ENCODE measurements around the gene CYLD. TPM values are rescaled to one million over a fixed set of nuclear protein-coding genes. Genes with fewer than 3 reads are reported as not detected.

Gene CYLD
- total RNA-seq, 1 donor from 2014 or later, result 39.5 TPM

DNA sequence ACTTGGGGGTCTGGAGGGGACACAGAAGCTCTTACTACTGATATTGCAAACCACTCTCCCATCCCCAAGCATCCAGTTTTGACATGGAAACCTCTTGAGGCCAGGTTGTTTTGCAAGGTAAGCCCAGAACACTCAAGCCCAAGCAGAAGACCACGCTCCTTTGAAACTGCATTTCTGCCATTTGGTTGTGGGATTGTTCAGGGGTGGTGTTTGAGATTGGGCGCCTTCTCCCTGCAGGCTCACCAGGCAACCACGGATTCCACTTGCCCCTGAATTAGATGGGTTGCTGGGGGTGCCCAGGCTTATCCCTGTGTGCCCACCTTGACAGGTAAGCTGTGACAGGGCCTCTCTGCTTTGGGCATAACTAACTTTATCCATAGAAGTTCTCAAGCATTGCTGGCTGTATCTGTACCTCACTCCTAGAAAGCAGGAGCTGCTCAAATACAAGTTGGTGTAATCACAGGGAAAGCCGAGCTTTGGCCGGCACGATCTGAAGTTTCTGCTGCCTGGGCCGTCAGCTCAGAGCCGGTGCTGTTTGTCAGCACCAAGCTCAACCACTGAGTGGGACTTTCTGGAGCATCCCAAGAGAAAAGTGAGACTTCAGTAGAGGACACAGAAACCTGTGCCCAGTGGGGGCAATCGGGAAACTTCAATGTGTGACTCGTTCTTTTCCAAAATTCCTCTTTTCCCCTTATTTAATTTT, 93.6 kb downstream of the CYLD start:
- intact Hi-C loops (cut with DNase I), result no loop called here
- DNase-seq (ENCODE audit: low spot score), result no peak

- DNase-seq (ENCODE audit: low spot score), result no peak
- intact Hi-C loops (cut with DNase I), result no loop called here
These were observed 94.3 kb downstream of the CYLD start for GRCh38 chr16:50836121-50836621.

- no peak for DNase-seq (ENCODE audit: low spot score)
- intact Hi-C loops (cut with DNase I), result no loop called here
These were observed 95.4 kb downstream of the CYLD start for GRCh38 chr16:50837324-50837723.

GRCh38 chr16:50838165-50838564, 96.3 kb downstream of the CYLD start:
- DNase-seq (ENCODE audit: low spot score), result no peak
- intact Hi-C loops (cut with DNase I), result no loop called here

DNA sequence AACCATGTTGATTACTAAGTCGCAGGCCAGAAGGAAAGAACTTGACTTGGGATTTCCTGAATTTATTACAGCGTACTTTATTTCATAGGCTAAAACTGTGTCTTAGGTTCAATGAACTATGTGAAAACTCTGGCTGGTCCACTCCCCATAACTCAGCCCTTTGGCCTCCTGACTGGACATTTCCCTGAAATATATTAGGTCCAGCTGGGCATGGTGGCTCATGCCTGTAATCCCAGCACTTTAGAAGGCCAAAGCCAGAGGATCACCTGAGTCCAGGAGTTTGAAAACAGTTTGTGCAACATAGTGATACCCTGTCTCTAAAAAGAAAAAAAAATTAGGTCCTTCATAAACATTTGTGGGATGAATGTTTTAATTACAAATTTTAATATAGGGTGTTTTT, 97.0 kb downstream of the CYLD start:
- DNase-seq (ENCODE audit: low spot score), result no peak
- intact Hi-C loops (cut with DNase I), result no loop called here

DNA sequence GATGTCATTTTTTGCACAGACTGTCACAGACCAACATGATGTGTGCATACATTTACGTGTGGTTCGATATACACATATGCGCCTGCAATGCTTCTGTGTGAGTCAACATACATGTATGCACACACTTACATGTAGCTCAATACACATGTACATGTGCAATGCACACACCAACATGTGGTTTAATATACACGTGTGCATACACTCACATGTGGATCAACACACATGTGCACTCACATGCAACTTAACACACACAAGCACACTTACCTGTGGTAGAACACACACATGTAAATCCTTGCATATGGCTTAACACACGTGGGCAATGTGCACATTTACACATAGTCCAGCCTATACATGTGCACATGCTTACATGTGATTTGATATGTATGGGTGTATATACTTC, 97.5 kb downstream of the CYLD start:
- DNase-seq (ENCODE audit: low spot score), result no peak
- intact Hi-C loops (cut with DNase I), result no loop called here

GRCh38 chr16:50839920-50840729, 98.2 kb downstream of the CYLD start:
- intact Hi-C loops (cut with DNase I), result no loop called here
- DNase-seq (ENCODE audit: low spot score), result no peak

DNA sequence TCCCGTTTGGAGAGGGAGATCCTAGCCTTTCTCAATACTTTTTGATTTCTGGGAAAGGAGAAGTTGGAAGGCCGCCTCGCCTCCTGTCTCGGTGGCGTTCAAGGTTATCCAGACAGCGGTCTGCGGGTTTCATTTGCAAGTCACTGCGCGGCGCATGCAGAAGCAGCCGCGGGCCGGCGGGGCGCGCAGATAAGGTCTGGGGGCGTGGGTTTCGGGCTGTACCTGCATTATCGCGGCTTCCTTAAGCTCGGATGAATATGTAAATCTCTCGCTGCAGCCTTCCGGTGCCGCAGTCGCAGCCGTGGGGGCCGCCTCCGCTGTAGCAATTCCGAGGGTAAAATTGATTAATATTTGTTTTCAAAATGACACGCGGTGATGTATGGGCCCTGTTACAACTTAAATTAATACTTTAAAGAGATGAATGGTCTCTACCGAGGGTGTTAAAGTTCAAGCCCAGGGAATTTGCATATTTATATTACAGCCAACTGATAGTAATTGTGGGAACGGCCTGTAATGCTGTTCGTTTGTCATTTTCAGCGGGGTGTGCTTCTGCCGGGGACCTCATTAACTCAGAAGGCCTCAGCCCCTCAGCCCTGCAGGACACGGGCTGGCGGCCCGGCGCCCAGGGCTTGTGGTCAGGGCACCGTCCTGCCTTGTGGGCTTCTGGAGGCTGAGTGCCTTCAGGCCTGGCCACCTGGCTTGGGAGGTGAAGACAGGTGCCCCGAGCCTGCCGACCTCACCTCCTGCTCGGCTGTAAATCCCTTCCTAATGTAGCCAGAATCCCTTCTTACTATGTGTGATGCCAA, 99.4 kb downstream of the CYLD start:
- intact Hi-C loops (cut with DNase I), result no loop called here
- DNase-seq (ENCODE audit: low spot score), result no peak

DNA sequence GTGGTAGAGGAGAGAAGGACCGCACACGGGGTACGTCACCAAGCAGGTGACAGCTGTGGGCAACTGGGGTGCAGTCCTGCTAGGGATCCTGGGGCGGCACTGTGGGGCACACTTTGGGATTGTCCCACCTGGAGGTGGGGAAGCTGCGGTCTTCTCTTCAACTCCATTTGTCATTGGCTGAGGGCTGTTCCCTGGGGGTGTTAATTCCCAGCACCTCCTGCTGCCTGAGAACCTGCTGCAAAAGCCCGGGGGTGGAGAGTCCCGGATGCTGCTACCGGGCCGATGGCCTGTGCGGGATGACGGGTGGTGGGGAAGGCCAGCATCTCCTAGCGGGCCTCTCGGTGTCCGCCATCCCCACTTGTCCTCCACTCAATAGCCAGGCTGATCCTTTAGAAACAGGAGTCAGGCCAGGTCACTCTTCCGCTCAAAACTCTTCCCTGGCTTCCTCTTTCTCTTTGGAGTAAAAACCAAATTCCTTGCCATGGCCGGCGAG, 100.2 kb downstream of the CYLD start:
- intact Hi-C loops (cut with DNase I), result no loop called here
- no peak for DNase-seq (ENCODE audit: low spot score)

- DNase-seq (ENCODE audit: low spot score), result no peak
- intact Hi-C loops (cut with DNase I), result no loop called here
These were observed 100.7 kb downstream of the CYLD start for GRCh38 chr16:50842589-50842988.

GRCh38 chr16:50844840-50845239, 103.0 kb downstream of the CYLD start:
- intact Hi-C loops (cut with DNase I), result no loop called here
- no peak for DNase-seq (ENCODE audit: low spot score)

GRCh38 chr16:50845296-50845695, 103.4 kb downstream of the CYLD start:
- DNase-seq (ENCODE audit: low spot score), result no peak
- intact Hi-C loops (cut with DNase I), result no loop called here

DNA sequence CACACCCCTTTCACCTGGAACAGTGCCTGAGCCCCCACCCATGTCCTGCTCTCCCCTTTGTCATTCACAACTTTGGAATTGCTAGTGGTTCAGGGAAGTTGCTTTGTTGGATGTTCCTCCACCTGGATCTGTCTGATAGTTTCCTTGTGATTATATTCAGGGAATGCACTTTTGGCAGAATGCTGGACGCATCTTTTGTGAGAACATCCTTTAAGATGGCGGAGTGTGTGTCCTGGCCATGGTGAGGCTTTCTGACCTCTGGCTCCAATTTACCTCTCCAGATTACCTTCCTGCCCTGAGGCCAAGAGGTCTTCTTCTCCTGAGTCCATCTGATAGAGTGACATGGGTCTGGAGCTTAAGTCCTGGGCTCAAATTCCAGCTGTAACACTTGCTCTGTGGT, 104.6 kb downstream of the CYLD start:
- DNase-seq (ENCODE audit: low spot score), result no peak
- intact Hi-C loops (cut with DNase I), result no loop called here

DNA sequence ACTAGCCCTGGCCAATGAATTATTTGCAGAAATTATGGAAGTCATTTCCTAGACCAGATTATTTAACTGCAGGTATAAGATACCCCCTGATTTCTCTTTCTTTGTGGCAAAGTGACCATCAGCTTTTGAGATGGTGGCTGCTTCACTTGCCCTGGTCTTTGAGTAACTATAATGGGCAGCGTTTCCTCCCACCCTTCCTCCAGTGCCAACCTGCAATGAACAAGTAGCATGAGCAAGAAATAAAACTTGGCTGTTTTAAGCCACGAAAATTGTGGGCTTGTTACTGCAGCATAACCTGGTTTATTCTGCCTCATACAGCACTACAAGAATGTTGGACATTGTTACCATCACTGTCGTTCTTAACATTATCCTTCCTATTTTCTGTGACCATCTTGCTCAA, 105.3 kb downstream of the CYLD start:
- DNase-seq (ENCODE audit: low spot score), result no peak
- intact Hi-C loops (cut with DNase I), result no loop called here

DNA sequence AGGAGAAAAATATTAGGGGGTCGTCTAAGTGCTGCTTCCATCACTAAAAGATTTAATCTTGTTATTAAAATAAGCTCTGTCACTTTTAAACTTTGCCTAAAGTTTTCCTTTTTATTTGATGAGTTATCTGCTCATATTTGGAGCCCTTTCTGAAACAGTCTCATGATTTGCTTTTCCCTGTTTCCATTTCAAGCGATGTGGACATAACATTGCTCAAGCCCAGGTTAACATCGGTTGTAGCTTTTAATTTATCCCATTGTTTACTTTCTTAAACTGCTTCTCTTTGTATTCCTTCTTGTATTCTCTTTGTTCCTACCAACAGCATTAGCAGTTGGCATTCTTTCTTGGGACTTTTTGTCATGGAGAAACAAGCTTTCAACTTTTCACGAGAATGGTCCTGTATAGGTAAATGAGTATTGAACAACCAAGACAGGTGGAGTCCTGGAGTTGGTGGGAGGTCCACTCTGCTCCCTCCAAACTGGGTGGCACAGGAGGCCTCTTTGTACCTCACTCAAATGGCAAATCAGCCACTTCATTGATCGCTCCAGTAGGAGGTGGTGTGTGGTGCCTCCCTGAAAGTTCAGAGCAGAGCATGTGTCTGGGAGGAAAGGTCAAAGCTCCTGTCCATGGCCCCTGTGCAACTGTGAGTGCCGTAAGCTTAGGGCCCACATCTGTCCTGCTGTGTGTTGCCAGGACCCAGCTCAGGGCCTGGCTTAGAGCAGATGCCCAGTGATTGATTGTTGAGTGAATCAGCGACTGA, 107.0 kb downstream of the CYLD start:
- intact Hi-C loops (cut with DNase I), result no loop called here
- no peak for DNase-seq (ENCODE audit: low spot score)

Data from cardiac septum (tissue), 1 donor.